Measurements from ENCODE around the gene TREML1. TPM values are rescaled to one million over a fixed set of nuclear protein-coding genes. Genes with fewer than 3 reads are reported as not detected.

TREML1 gene
- total and polyA plus RNA-seq, 2 experiments from 2014 or later: not detected

GRCh38 chr6:41135062-41135832, 18.9 kb downstream of the TREML1 start:
- H3K4me3 Mint-ChIP-seq: no peak overlapping the region
- Histone ChIP-seq H3K27me3 (ENCODE audit: insufficient read depth) (no peaks in the 10 kb centered on the region), H2AFZ (no peak overlapping the region), H3K4me3 (no peak overlapping the region), H3K36me3 (ENCODE audit: insufficient read depth) (no peaks in the 10 kb centered on the region), H3K4me1 (ENCODE audit: insufficient read depth) (peaks cover 4% of the 10 kb centered on the region), H3K79me2 (replicated peaks; ENCODE audit: insufficient read depth) (no peaks in the 10 kb centered on the region), H3K9me2 (ENCODE audit: insufficient read depth) (no peaks in the 10 kb centered on the region), H3K27ac (ENCODE audit: low read depth) (no peak overlapping the region), H4K20me1 (replicated peaks; ENCODE audit: insufficient read depth) (no peaks in the 10 kb centered on the region), H3K4me2 (no peak overlapping the region), H3F3A (replicated peaks; ENCODE audit: low read depth) (no peaks in the 10 kb centered on the region)
- peaks cover 6% of the 10 kb centered on the region for H3K4me1 Mint-ChIP-seq
- TF ChIP-seq EZH2phosphoT487 (IDR thresholded peaks at IDR 0.05; ENCODE audit: unreplicated experiment) (no peak), ZNF114 (CRISPR knock-in tag; IDR thresholded peaks at IDR 0.05) (no peak), ZNF331 (CRISPR knock-in tag; IDR thresholded peaks at IDR 0.05; ENCODE audit: low read depth) (no peak), CREB1 (CRISPR knock-in tag; IDR thresholded peaks at IDR 0.05; ENCODE audit: low read depth) (no peak), STAT1 (IDR thresholded peaks at IDR 0.05; ENCODE audit: unreplicated experiment) (no peak), NANOG (IDR thresholded peaks at IDR 0.05; ENCODE audit: borderline replicate concordance) (no peak), EZH2 (IDR thresholded peaks at IDR 0.05; ENCODE audit: low read depth, unreplicated experiment) (no peak), POLR2AphosphoS5 (IDR thresholded peaks at IDR 0.05; ENCODE audit: low read depth) (no peak)
- TF ChIP-seq, protein P1, sequence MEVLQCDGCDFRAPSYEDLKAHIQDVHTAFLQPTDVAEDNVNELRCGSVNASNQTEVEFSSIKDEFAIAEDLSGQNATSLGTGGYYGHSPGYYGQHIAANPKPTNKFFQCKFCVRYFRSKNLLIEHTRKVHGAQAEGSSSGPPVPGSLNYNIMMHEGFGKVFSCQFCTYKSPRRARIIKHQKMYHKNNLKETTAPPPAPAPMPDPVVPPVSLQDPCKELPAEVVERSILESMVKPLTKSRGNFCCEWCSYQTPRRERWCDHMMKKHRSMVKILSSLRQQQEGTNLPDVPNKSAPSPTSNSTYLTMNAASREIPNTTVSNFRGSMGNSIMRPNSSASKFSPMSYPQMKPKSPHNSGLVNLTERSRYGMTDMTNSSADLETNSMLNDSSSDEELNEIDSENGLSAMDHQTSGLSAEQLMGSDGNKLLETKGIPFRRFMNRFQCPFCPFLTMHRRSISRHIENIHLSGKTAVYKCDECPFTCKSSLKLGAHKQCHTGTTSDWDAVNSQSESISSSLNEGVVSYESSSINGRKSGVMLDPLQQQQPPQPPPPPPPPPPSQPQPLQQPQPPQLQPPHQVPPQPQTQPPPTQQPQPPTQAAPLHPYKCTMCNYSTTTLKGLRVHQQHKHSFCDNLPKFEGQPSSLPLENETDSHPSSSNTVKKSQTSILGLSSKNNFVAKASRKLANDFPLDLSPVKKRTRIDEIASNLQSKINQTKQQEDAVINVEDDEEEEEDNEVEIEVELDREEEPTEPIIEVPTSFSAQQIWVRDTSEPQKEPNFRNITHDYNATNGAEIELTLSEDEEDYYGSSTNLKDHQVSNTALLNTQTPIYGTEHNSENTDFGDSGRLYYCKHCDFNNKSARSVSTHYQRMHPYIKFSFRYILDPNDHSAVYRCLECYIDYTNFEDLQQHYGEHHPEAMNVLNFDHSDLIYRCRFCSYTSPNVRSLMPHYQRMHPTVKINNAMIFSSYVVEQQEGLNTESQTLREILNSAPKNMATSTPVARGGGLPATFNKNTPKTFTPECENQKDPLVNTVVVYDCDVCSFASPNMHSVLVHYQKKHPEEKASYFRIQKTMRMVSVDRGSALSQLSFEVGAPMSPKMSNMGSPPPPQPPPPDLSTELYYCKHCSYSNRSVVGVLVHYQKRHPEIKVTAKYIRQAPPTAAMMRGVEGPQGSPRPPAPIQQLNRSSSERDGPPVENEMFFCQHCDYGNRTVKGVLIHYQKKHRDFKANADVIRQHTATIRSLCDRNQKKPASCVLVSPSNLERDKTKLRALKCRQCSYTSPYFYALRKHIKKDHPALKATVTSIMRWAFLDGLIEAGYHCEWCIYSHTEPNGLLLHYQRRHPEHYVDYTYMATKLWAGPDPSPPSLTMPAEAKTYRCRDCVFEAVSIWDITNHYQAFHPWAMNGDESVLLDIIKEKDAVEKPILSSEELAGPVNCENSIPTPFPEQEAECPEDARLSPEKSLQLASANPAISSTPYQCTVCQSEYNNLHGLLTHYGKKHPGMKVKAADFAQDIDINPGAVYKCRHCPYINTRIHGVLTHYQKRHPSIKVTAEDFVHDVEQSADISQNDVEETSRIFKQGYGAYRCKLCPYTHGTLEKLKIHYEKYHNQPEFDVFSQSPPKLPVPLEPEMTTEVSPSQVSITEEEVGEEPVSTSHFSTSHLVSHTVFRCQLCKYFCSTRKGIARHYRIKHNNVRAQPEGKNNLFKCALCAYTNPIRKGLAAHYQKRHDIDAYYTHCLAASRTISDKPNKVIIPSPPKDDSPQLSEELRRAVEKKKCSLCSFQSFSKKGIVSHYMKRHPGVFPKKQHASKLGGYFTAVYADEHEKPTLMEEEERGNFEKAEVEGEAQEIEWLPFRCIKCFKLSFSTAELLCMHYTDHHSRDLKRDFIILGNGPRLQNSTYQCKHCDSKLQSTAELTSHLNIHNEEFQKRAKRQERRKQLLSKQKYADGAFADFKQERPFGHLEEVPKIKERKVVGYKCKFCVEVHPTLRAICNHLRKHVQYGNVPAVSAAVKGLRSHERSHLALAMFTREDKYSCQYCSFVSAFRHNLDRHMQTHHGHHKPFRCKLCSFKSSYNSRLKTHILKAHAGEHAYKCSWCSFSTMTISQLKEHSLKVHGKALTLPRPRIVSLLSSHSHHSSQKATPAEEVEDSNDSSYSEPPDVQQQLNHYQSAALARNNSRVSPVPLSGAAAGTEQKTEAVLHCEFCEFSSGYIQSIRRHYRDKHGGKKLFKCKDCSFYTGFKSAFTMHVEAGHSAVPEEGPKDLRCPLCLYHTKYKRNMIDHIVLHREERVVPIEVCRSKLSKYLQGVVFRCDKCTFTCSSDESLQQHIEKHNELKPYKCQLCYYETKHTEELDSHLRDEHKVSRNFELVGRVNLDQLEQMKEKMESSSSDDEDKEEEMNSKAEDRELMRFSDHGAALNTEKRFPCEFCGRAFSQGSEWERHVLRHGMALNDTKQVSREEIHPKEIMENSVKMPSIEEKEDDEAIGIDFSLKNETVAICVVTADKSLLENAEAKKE (CRISPR knock-in tag; IDR thresholded peaks at IDR 0.05): no peak
- TF ChIP-seq, protein P2, sequence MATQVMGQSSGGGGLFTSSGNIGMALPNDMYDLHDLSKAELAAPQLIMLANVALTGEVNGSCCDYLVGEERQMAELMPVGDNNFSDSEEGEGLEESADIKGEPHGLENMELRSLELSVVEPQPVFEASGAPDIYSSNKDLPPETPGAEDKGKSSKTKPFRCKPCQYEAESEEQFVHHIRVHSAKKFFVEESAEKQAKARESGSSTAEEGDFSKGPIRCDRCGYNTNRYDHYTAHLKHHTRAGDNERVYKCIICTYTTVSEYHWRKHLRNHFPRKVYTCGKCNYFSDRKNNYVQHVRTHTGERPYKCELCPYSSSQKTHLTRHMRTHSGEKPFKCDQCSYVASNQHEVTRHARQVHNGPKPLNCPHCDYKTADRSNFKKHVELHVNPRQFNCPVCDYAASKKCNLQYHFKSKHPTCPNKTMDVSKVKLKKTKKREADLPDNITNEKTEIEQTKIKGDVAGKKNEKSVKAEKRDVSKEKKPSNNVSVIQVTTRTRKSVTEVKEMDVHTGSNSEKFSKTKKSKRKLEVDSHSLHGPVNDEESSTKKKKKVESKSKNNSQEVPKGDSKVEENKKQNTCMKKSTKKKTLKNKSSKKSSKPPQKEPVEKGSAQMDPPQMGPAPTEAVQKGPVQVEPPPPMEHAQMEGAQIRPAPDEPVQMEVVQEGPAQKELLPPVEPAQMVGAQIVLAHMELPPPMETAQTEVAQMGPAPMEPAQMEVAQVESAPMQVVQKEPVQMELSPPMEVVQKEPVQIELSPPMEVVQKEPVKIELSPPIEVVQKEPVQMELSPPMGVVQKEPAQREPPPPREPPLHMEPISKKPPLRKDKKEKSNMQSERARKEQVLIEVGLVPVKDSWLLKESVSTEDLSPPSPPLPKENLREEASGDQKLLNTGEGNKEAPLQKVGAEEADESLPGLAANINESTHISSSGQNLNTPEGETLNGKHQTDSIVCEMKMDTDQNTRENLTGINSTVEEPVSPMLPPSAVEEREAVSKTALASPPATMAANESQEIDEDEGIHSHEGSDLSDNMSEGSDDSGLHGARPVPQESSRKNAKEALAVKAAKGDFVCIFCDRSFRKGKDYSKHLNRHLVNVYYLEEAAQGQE (IDR thresholded peaks at IDR 0.05; ENCODE audit: unreplicated experiment): no peak
- TF ChIP-seq, protein P3, sequence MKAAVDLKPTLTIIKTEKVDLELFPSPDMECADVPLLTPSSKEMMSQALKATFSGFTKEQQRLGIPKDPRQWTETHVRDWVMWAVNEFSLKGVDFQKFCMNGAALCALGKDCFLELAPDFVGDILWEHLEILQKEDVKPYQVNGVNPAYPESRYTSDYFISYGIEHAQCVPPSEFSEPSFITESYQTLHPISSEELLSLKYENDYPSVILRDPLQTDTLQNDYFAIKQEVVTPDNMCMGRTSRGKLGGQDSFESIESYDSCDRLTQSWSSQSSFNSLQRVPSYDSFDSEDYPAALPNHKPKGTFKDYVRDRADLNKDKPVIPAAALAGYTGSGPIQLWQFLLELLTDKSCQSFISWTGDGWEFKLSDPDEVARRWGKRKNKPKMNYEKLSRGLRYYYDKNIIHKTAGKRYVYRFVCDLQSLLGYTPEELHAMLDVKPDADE (IDR thresholded peaks at IDR 0.05): no peak
- no peaks in the 10 kb centered on the region for H3K9me3 Mint-ChIP-seq
- H3K36me3 Mint-ChIP-seq (ENCODE audit: low read depth): no peaks in the 10 kb centered on the region
- DNase-seq (ENCODE audit: low spot score) (peak; percentile 48), ATAC-seq (peak; percentile 84)
- no peak overlapping the region for H3K27ac Mint-ChIP-seq
- no peaks in the 10 kb centered on the region for H3K27me3 Mint-ChIP-seq (ENCODE audit: insufficient read depth, low read depth, poor library complexity)

Data from GM23338 (cell line).